ENCODE measurements around the gene RHBDL1.
A peak's percentile ranks its signal among the peaks of the same experiment; 100 is the strongest.

Gene RHBDL1

GRCh38 chr16:638836-639235 is 36.6 kb upstream of the RHBDL1 start:
- no peaks in the 10 kb centered on the region for H3K36me3 ChIP-seq (ENCODE audit: insufficient read depth, low read depth, low read length)
- no peak overlapping the region for H3K9ac ChIP-seq (ENCODE audit: low read depth, low read length)
- peaks cover 9% of the 10 kb centered on the region for H3K27me3 ChIP-seq (ENCODE audit: insufficient read depth, low read length)
- no peak overlapping the region for H3K4me3 ChIP-seq (ENCODE audit: low read length)
- no peaks in the 10 kb centered on the region; the same call in 1 of the 2 replicates for H3K4me1 ChIP-seq (ENCODE audit: insufficient read depth, low read length)
- no peak overlapping the region for H3K27ac ChIP-seq (ENCODE audit: low read length)
- H3K9me3 ChIP-seq (ENCODE audit: insufficient read depth, low read depth, low read length), result no peaks in the 10 kb centered on the region

- Histone ChIP-seq H3K9ac (ENCODE audit: low read depth, low read length) (no peak overlapping the region), H3K9me3 (ENCODE audit: insufficient read depth, low read depth, low read length) (no peaks in the 10 kb centered on the region), H3K36me3 (ENCODE audit: insufficient read depth, low read depth, low read length) (no peaks in the 10 kb centered on the region), H3K27me3 (ENCODE audit: insufficient read depth, low read length) (peaks cover 9% of the 10 kb centered on the region), H3K4me1 (ENCODE audit: insufficient read depth, low read length) (no peaks in the 10 kb centered on the region; the same call in 1 of the 2 replicates), H3K4me3 (ENCODE audit: low read length) (no peak overlapping the region), H3K27ac (ENCODE audit: low read length) (no peak overlapping the region)
Measured at GRCh38 chr16:640614-641013, 34.9 kb upstream of the RHBDL1 start.

GRCh38 chr16:641326-642188 is 33.9 kb upstream of the RHBDL1 start, which contains the start of gene MCRIP2:
Gene MCRIP2 (plus strand): TSS chr16:641828. CDS start chr16:641992, 164 bp downstream.
- H3K27ac ChIP-seq (ENCODE audit: low read length), result no peak within 1 kb of the TSS
- peak within 1 kb of the TSS; percentile 69; the same call in 1 of the 2 replicates for H3K9ac ChIP-seq (ENCODE audit: low read depth, low read length)
- peak within 1 kb of the TSS; percentile 73 for H3K4me3 ChIP-seq (ENCODE audit: low read length)

GRCh38 chr16:642189-643049 is 33.1 kb upstream of the RHBDL1 start:
- Histone ChIP-seq H3K9ac (ENCODE audit: low read depth, low read length) (peak overlapping the region; percentile 69; the same call in 1 of the 2 replicates), H3K4me3 (ENCODE audit: low read length) (peak overlapping the region; percentile 73), H3K27ac (ENCODE audit: low read length) (no peak overlapping the region), H3K4me1 (ENCODE audit: insufficient read depth, low read length) (no peaks in the 10 kb centered on the region; the same call in 1 of the 2 replicates), H3K9me3 (ENCODE audit: insufficient read depth, low read depth, low read length) (no peaks in the 10 kb centered on the region), H3K27me3 (ENCODE audit: insufficient read depth, low read length) (peaks cover 9% of the 10 kb centered on the region), H3K36me3 (ENCODE audit: insufficient read depth, low read depth, low read length) (no peaks in the 10 kb centered on the region)

More at GRCh38 chr16:641326-642188, 33.9 kb upstream of the RHBDL1 start, which contains the start of gene MCRIP2:
- H3K9me3 ChIP-seq (ENCODE audit: insufficient read depth, low read depth, low read length), result no peaks in the 10 kb centered on the region
- H3K4me1 ChIP-seq (ENCODE audit: insufficient read depth, low read length), result no peaks in the 10 kb centered on the region; the same call in 1 of the 2 replicates
- no peaks in the 10 kb centered on the region for H3K36me3 ChIP-seq (ENCODE audit: insufficient read depth, low read depth, low read length)
- peaks cover 9% of the 10 kb centered on the region for H3K27me3 ChIP-seq (ENCODE audit: insufficient read depth, low read length)

- peaks cover 9% of the 10 kb centered on the region for H3K27me3 ChIP-seq (ENCODE audit: insufficient read depth, low read length)
- H3K36me3 ChIP-seq (ENCODE audit: insufficient read depth, low read depth, low read length), result no peaks in the 10 kb centered on the region
- H3K9me3 ChIP-seq (ENCODE audit: insufficient read depth, low read depth, low read length), result no peaks in the 10 kb centered on the region
- no peaks in the 10 kb centered on the region; the same call in 1 of the 2 replicates for H3K4me1 ChIP-seq (ENCODE audit: insufficient read depth, low read length)
- peak overlapping the region; percentile 69; the same call in 1 of the 2 replicates for H3K9ac ChIP-seq (ENCODE audit: low read depth, low read length)
- H3K27ac ChIP-seq (ENCODE audit: low read length), result no peak overlapping the region
- H3K4me3 ChIP-seq (ENCODE audit: low read length), result peak overlapping the region; percentile 73; the same call in 1 of the 2 replicates
Measured at GRCh38 chr16:643050-643368, 32.5 kb upstream of the RHBDL1 start.

- Histone ChIP-seq H3K27me3 (ENCODE audit: insufficient read depth, low read length) (peaks cover 9% of the 10 kb centered on the region), H3K36me3 (ENCODE audit: insufficient read depth, low read depth, low read length) (no peaks in the 10 kb centered on the region), H3K9ac (ENCODE audit: low read depth, low read length) (no peak overlapping the region), H3K27ac (ENCODE audit: low read length) (no peak overlapping the region), H3K4me3 (ENCODE audit: low read length) (no peak overlapping the region), H3K4me1 (ENCODE audit: insufficient read depth, low read length) (no peaks in the 10 kb centered on the region; the same call in 1 of the 2 replicates), H3K9me3 (ENCODE audit: insufficient read depth, low read depth, low read length) (no peaks in the 10 kb centered on the region)
Measured at GRCh38 chr16:644556-644955, 30.9 kb upstream of the RHBDL1 start.

GRCh38 chr16:645852-646678 is 29.4 kb upstream of the RHBDL1 start:
- peaks cover 3% of the 10 kb centered on the region; the same call in 1 of the 2 replicates for H3K4me1 ChIP-seq (ENCODE audit: insufficient read depth, low read length)
- no peak overlapping the region for H3K27ac ChIP-seq (ENCODE audit: low read length)
- no peak overlapping the region for H3K9ac ChIP-seq (ENCODE audit: low read depth, low read length)
- H3K9me3 ChIP-seq (ENCODE audit: insufficient read depth, low read depth, low read length), result no peaks in the 10 kb centered on the region
- H3K36me3 ChIP-seq (ENCODE audit: insufficient read depth, low read depth, low read length), result no peaks in the 10 kb centered on the region
- H3K27me3 ChIP-seq (ENCODE audit: insufficient read depth, low read length), result peaks cover 9% of the 10 kb centered on the region
- no peak overlapping the region for H3K4me3 ChIP-seq (ENCODE audit: low read length)

- Histone ChIP-seq H3K9me3 (ENCODE audit: insufficient read depth, low read depth, low read length) (no peaks in the 10 kb centered on the region), H3K36me3 (ENCODE audit: insufficient read depth, low read depth, low read length) (no peaks in the 10 kb centered on the region), H3K9ac (ENCODE audit: low read depth, low read length) (no peak overlapping the region), H3K4me3 (ENCODE audit: low read length) (no peak overlapping the region), H3K27ac (ENCODE audit: low read length) (no peak overlapping the region), H3K27me3 (ENCODE audit: insufficient read depth, low read length) (peaks cover 9% of the 10 kb centered on the region), H3K4me1 (ENCODE audit: insufficient read depth, low read length) (peaks cover 3% of the 10 kb centered on the region; the same call in 1 of the 2 replicates)
Measured at GRCh38 chr16:646679-647172, 28.7 kb upstream of the RHBDL1 start.

- Histone ChIP-seq H3K4me1 (ENCODE audit: insufficient read depth, low read length) (peaks cover 3% of the 10 kb centered on the region; the same call in 1 of the 2 replicates), H3K27ac (ENCODE audit: low read length) (no peak overlapping the region), H3K27me3 (ENCODE audit: insufficient read depth, low read length) (peaks cover 9% of the 10 kb centered on the region), H3K4me3 (ENCODE audit: low read length) (no peak overlapping the region), H3K9ac (ENCODE audit: low read depth, low read length) (no peak overlapping the region), H3K36me3 (ENCODE audit: insufficient read depth, low read depth, low read length) (no peaks in the 10 kb centered on the region), H3K9me3 (ENCODE audit: insufficient read depth, low read depth, low read length) (no peaks in the 10 kb centered on the region)
Measured at GRCh38 chr16:647173-647902, 28.1 kb upstream of the RHBDL1 start.

GRCh38 chr16:648071-648780 is 27.2 kb upstream of the RHBDL1 start:
- peak overlapping the region; percentile 39 for H3K27ac ChIP-seq (ENCODE audit: low read length)
- peak overlapping the region; percentile 71; the same call in 1 of the 2 replicates for H3K9ac ChIP-seq (ENCODE audit: low read depth, low read length)
- H3K27me3 ChIP-seq (ENCODE audit: insufficient read depth, low read length), result no peaks in the 10 kb centered on the region; the same call in 1 of the 2 replicates
- peaks cover 3% of the 10 kb centered on the region; the same call in 1 of the 2 replicates for H3K4me1 ChIP-seq (ENCODE audit: insufficient read depth, low read length)
- H3K9me3 ChIP-seq (ENCODE audit: insufficient read depth, low read depth, low read length), result no peaks in the 10 kb centered on the region
- H3K36me3 ChIP-seq (ENCODE audit: insufficient read depth, low read depth, low read length), result peaks cover under 1% of the 10 kb centered on the region; the same call in 1 of the 2 replicates
- peak overlapping the region; percentile 71 for H3K4me3 ChIP-seq (ENCODE audit: low read length)

Measured in iPS-20b (cell line).